Measurements from ENCODE around the gene KCNK6. TPM values are rescaled to one million over a fixed set of nuclear protein-coding genes. Genes with fewer than 3 reads are reported as not detected.

The KCNK6 gene
- total RNA-seq, 1 experiment from 2014 or later = 18.3 TPM

DNA sequence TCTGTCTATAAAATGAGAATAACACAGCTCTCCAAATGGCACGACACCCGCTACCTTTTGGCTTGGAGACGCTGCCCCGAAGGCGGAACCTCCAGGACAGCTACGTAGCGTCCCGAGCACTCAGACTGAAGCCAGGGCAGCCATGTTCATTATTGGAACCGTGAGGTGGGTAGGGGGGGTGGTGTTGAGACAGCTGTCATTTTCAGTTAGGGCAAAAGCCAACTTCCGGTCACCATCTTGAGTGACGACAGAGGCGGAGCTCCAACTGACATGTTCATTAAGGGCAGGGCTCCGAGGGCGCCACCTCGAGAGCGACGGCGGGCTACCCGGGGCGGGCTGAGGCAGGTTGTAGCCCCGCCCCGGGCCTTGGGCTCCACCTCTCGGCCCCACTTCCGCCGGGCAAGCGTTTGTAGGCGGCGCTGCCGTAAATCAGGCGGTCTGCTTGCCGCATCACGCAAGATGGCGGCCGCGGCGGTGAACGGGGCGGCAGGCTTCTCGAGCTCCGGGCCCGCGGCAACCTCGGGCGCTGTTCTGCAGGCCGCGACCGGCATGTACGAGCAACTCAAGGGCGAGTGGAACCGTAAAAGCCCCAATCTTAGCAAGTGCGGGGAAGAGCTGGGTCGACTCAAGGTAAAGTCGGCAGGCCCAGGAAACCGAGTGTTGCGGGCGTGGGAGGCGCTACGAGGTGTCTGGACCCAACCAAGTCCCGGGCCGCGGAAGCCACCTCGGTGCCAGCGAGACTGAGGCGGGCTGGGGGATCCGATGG, 54.9 kb downstream of the KCNK6 start, which contains the start of gene PSMD8 (continued):
- TF ChIP-seq SP1 (CRISPR knock-in tag; conservative IDR thresholded peaks at IDR 0.05) (peak; percentile 96), NR1H2 (CRISPR knock-in tag; IDR thresholded peaks at IDR 0.05) (no peak), KAT7 (CRISPR knock-in tag; IDR thresholded peaks at IDR 0.05; ENCODE audit: borderline replicate concordance) (peak; percentile 67; the same call in 1 of the 2 replicates), ZNF416 (CRISPR knock-in tag; IDR thresholded peaks at IDR 0.05) (0 out of 2 replicates have a peak, but pooled peaks have one; percentile 34), CBFB (CRISPR knock-in tag; IDR thresholded peaks at IDR 0.05; ENCODE audit: low read depth) (no peak), RELA (CRISPR knock-in tag; IDR thresholded peaks at IDR 0.05; ENCODE audit: borderline replicate concordance) (no peak), ZNF396 (CRISPR knock-in tag; IDR thresholded peaks at IDR 0.05; ENCODE audit: borderline replicate concordance) (no peak), ZBTB43 (CRISPR knock-in tag; IDR thresholded peaks at IDR 0.05) (0 out of 2 replicates have a peak, but pooled peaks have one; percentile 72), TP53 (CRISPR knock-in tag; IDR thresholded peaks at IDR 0.05) (no peak), ETV6 (CRISPR knock-in tag; IDR thresholded peaks at IDR 0.05) (peak; percentile 87), TEAD4 (CRISPR knock-in tag; IDR thresholded peaks at IDR 0.05) (0 out of 2 replicates have a peak, but pooled peaks have one; percentile 45), ESRRA (CRISPR knock-in tag; IDR thresholded peaks at IDR 0.05; ENCODE audit: borderline replicate concordance) (peak; percentile 15; the same call in 1 of the 2 replicates), ZNF317 (CRISPR knock-in tag; IDR thresholded peaks at IDR 0.05; ENCODE audit: borderline replicate concordance, low read depth) (peak; percentile 35; the same call in 1 of the 2 replicates), PREB (CRISPR knock-in tag; IDR thresholded peaks at IDR 0.05; ENCODE audit: borderline replicate concordance) (no peak), ZNF121 (CRISPR knock-in tag; IDR thresholded peaks at IDR 0.05) (peak; percentile 86), CREM (CRISPR knock-in tag; IDR thresholded peaks at IDR 0.05) (peak; percentile 89; the same call in 1 of the 2 replicates), NFYB (CRISPR knock-in tag; conservative IDR thresholded peaks at IDR 0.05; ENCODE audit: low read depth) (peak; percentile 36; the same call in 1 of the 2 replicates), ATF1 (CRISPR knock-in tag; IDR thresholded peaks at IDR 0.05) (0 out of 2 replicates have a peak, but pooled peaks have one; percentile 68), FOXP1 (CRISPR knock-in tag; IDR thresholded peaks at IDR 0.05; ENCODE audit: borderline replicate concordance) (peak; percentile 94), JUN (CRISPR knock-in tag; IDR thresholded peaks at IDR 0.05) (0 out of 2 replicates have a peak, but pooled peaks have one; percentile 10), FOXP4 (CRISPR knock-in tag; IDR thresholded peaks at IDR 0.05) (peak; percentile 56; the same call in 1 of the 2 replicates), SMAD3 (CRISPR knock-in tag; IDR thresholded peaks at IDR 0.05; ENCODE audit: borderline replicate concordance) (0 out of 2 replicates have a peak, but pooled peaks have one; percentile 63)
- TF ChIP-seq, protein P1, sequence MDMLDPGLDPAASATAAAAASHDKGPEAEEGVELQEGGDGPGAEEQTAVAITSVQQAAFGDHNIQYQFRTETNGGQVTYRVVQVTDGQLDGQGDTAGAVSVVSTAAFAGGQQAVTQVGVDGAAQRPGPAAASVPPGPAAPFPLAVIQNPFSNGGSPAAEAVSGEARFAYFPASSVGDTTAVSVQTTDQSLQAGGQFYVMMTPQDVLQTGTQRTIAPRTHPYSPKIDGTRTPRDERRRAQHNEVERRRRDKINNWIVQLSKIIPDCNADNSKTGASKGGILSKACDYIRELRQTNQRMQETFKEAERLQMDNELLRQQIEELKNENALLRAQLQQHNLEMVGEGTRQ (CRISPR knock-in tag; IDR thresholded peaks at IDR 0.05) = peak; percentile 55; the same call in 1 of the 2 replicates
- TF ChIP-seq, protein P2, sequence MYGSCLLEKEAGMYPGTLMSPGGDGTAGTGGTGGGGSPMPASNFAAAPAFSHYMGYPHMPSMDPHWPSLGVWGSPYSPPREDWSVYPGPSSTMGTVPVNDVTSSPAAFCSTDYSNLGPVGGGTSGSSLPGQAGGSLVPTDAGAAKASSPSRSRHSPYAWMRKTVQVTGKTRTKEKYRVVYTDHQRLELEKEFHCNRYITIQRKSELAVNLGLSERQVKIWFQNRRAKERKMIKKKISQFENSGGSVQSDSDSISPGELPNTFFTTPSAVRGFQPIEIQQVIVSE (CRISPR knock-in tag; IDR thresholded peaks at IDR 0.05; ENCODE audit: borderline replicate concordance) = no peak
- TF ChIP-seq, protein P3, sequence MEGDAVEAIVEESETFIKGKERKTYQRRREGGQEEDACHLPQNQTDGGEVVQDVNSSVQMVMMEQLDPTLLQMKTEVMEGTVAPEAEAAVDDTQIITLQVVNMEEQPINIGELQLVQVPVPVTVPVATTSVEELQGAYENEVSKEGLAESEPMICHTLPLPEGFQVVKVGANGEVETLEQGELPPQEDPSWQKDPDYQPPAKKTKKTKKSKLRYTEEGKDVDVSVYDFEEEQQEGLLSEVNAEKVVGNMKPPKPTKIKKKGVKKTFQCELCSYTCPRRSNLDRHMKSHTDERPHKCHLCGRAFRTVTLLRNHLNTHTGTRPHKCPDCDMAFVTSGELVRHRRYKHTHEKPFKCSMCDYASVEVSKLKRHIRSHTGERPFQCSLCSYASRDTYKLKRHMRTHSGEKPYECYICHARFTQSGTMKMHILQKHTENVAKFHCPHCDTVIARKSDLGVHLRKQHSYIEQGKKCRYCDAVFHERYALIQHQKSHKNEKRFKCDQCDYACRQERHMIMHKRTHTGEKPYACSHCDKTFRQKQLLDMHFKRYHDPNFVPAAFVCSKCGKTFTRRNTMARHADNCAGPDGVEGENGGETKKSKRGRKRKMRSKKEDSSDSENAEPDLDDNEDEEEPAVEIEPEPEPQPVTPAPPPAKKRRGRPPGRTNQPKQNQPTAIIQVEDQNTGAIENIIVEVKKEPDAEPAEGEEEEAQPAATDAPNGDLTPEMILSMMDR (IDR thresholded peaks at IDR 0.05) = no peak
- TF ChIP-seq, protein P4, sequence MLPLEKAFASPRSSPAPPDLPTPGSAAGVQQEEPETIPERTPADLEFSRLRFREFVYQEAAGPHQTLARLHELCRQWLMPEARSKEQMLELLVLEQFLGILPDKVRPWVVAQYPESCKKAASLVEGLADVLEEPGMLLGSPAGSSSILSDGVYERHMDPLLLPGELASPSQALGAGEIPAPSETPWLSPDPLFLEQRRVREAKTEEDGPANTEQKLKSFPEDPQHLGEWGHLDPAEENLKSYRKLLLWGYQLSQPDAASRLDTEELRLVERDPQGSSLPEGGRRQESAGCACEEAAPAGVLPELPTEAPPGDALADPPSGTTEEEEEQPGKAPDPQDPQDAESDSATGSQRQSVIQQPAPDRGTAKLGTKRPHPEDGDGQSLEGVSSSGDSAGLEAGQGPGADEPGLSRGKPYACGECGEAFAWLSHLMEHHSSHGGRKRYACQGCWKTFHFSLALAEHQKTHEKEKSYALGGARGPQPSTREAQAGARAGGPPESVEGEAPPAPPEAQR (CRISPR knock-in tag; IDR thresholded peaks at IDR 0.05) = no peak
- TF ChIP-seq, protein P5, sequence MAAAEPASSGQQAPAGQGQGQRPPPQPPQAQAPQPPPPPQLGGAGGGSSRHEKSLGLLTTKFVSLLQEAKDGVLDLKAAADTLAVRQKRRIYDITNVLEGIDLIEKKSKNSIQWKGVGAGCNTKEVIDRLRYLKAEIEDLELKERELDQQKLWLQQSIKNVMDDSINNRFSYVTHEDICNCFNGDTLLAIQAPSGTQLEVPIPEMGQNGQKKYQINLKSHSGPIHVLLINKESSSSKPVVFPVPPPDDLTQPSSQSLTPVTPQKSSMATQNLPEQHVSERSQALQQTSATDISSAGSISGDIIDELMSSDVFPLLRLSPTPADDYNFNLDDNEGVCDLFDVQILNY (CRISPR knock-in tag; IDR thresholded peaks at IDR 0.05) = peak; percentile 85; the same call in 1 of the 2 replicates

Data from WTC11 (cell line).